GM23248 (cell line): ENCODE results near the gene NOBOX. TPM values are rescaled to one million over a fixed set of nuclear protein-coding genes. Genes with fewer than 3 reads are reported as not detected.

Experiments
- DNase-seq: peaks from one replicate; pipeline ENCODE4 v3.0.0-alpha.2; 2015
- H2AFZ ChIP-seq: fragments of 200-600 bp; sonication (generic); 2 replicates; pipeline ENCODE4 v1.6.1; 2016; ENCODE audit warnings: antibody characterized with exemption
- H3F3A ChIP-seq: fragments of 200-600 bp; sonication (generic); 2 replicates; pipeline ENCODE4 v1.6.1; 2016; ENCODE audit warnings: mild to moderate bottlenecking, antibody characterized with exemption, mixed run types; ENCODE audit not compliant: insufficient read depth
- H3K27ac ChIP-seq: fragments of 200-600 bp; sonication (generic); 2 replicates; pipeline ENCODE4 v1.5.1; 2016; ENCODE audit warnings: mild to moderate bottlenecking
- H3K27me3 ChIP-seq: fragments of 200-600 bp; sonication (generic); replicated peaks from 2 replicates; pipeline ENCODE4 v1.6.1; 2016; ENCODE audit warnings: mild to moderate bottlenecking; ENCODE audit not compliant: insufficient read depth
- H3K36me3 ChIP-seq: fragments of 200-600 bp; sonication (generic); 2 replicates; pipeline ENCODE4 v1.6.1; 2016; ENCODE audit warnings: low read depth, mild to moderate bottlenecking
- H3K4me1 ChIP-seq: fragments of 200-600 bp; sonication (generic); 2 replicates; pipeline ENCODE4 v1.6.1; 2016; ENCODE audit warnings: mild to moderate bottlenecking; ENCODE audit not compliant: insufficient read depth
- H3K4me2 ChIP-seq: fragments of 200-600 bp; sonication (generic); one replicate; pipeline ENCODE4 v1.6.1; 2016; ENCODE audit warnings: mild to moderate bottlenecking; ENCODE audit not compliant: unreplicated experiment
- H3K4me3 ChIP-seq: fragments of 200-600 bp; sonication (generic); 2 replicates; pipeline ENCODE4 v1.5.1; 2016; ENCODE audit warnings: mild to moderate bottlenecking
- H3K79me2 ChIP-seq: fragments of 200-600 bp; sonication (generic); 2 replicates; pipeline ENCODE4 v1.6.1; 2016; ENCODE audit warnings: mild to moderate bottlenecking; ENCODE audit not compliant: insufficient read depth
- H3K9ac ChIP-seq: fragments of 200-600 bp; sonication (generic); 2 replicates; pipeline ENCODE4 v1.6.1; 2016; ENCODE audit warnings: mild to moderate bottlenecking
- H3K9me2 ChIP-seq: fragments of 200-600 bp; sonication (generic); 2 replicates; pipeline ENCODE4 v1.6.1; 2016; ENCODE audit warnings: mixed run types, mild to moderate bottlenecking, moderate library complexity; ENCODE audit not compliant: insufficient read depth
- H3K9me3 ChIP-seq: fragments of 200-600 bp; sonication (generic); one replicate; pipeline ENCODE4 v1.6.1; 2017; ENCODE audit warnings: low read depth
- H4K20me1 ChIP-seq: fragments of 200-600 bp; sonication (generic); 2 replicates; pipeline ENCODE4 v1.6.0; 2016; ENCODE audit not compliant: insufficient read depth
- EZH2 ChIP-seq: fragments of 200-600 bp; sonication (generic); IDR thresholded peaks from 2 replicates; pipeline ENCODE4 v1.6.1; 2018; ENCODE audit warnings: antibody characterized with exemption, mild to moderate bottlenecking; ENCODE audit not compliant: insufficient read depth, poor library complexity, severe bottlenecking
- EZH2phosphoT487 ChIP-seq: fragments of 200-600 bp; sonication (generic); IDR thresholded peaks from 2 replicates; pipeline ENCODE4 v1.6.1; 2018; ENCODE audit warnings: antibody characterized with exemption, moderate library complexity, mild to moderate bottlenecking, low read depth; ENCODE audit not compliant: insufficient read depth
- WGBS, 2 experiments: methylation state at CpG; one replicate each; pipeline ENCODE4 v1.1.6; 2015 to 2017; ENCODE audit warnings: low lambda C conversion rate in 2 of 2, low coverage in 1 of 2; ENCODE audit errors: missing lambda C conversion rate in 2 of 2; 5-methylcytosine and 5-hydroxymethylcytosine counted together
- in situ Hi-C: fragments of 300-500 bp; cut with MboI; formaldehyde crosslinking; loops from 2 replicates; pipeline ENCODE4 v1.15.0; 2020
- polyA plus RNA-seq: library from polyadenylated mRNA; unstranded; fragments of >200 nt; fragmentation: Nextera tagmentation; extraction: Ambion mirVana; gene quantifications from 2 replicates; pipeline ENCODE4 v1.2.1, GENCODE V29; 2016
- total RNA-seq: library from RNA; depleted of rRNA; stranded (reverse); fragments of >200 nt; shearing (Covaris generic); gene quantifications from 2 replicates; pipeline ENCODE4 v1.2.3, GENCODE V29; 2014; rRNA removed

The NOBOX gene
- total RNA-seq (not detected in 2 replicates), polyA plus RNA-seq (not detected in 2 replicates)

GRCh38 chr7:144403649-144404061, at the start of gene NOBOX:
Gene NOBOX (minus strand): TSS chr7:144403693.
- no peaks in the 10 kb centered on the region for H3K36me3 ChIP-seq
- H3K4me2 ChIP-seq, result no peak within 1 kb of the TSS
- H3K9ac ChIP-seq, result no peak within 1 kb of the TSS
- no peaks in the 10 kb centered on the region for H3F3A ChIP-seq
- no peak for DNase-seq
- H3K9me2 ChIP-seq, result no peaks in the 10 kb centered on the region
- H3K4me3 ChIP-seq, result no peak within 1 kb of the TSS
- H3K9me3 ChIP-seq, result no peaks in the 10 kb centered on the region
- 78 to 82% methylated on average over 14 to 35 of the region's 39 CpGs for WGBS, 2 experiments
- no peak within 1 kb of the TSS for H2AFZ ChIP-seq
- H3K4me1 ChIP-seq, result no peaks in the 10 kb centered on the region
- no peaks in the 10 kb centered on the region for H3K79me2 ChIP-seq
- H4K20me1 ChIP-seq, result no peaks in the 10 kb centered on the region
- in situ Hi-C loops, result no loop called here
- no peak within 1 kb of the TSS for H3K27ac ChIP-seq
- TF ChIP-seq EZH2, result no peak
- no peak for TF ChIP-seq EZH2phosphoT487
- no peaks in the 10 kb centered on the region for H3K27me3 ChIP-seq

DNA sequence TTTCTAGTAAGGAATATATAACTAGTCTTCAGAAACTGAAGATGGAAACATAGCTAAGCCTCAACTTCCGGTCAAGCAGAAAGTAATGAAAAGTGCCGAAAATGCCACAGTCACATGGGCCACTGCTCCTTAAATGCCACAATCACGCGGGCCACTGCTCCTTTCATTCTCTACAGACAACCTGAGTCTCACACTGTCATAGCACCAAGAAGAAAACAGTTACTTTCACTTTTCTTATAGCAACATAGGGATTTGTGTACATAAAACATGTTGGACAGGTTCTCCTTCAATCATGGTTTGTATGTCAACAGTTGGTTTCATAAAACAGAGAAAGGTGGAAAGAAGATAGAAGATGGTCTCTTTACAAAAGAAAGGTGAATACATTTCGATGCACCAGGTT, 48.6 kb upstream of the NOBOX start:
- H3F3A ChIP-seq, result no peaks in the 10 kb centered on the region
- H3K36me3 ChIP-seq, result no peaks in the 10 kb centered on the region
- H3K27me3 ChIP-seq, result no peaks in the 10 kb centered on the region
- in situ Hi-C loops, result no loop called here
- DNase-seq, result no peak
- WGBS, 2 experiments, result 68% methylated on average over 5 of the region's 5 CpGs
- no peaks in the 10 kb centered on the region for H3K79me2 ChIP-seq
- no peaks in the 10 kb centered on the region for H3K9me2 ChIP-seq
- H3K9ac ChIP-seq, result no peak overlapping the region
- H3K4me2 ChIP-seq, result no peak overlapping the region
- H3K9me3 ChIP-seq, result no peaks in the 10 kb centered on the region
- no peaks in the 10 kb centered on the region for H3K4me1 ChIP-seq
- H2AFZ ChIP-seq, result no peak overlapping the region
- H3K27ac ChIP-seq, result no peak overlapping the region
- no peak for TF ChIP-seq EZH2
- TF ChIP-seq EZH2phosphoT487, result no peak
- no peak overlapping the region for H3K4me3 ChIP-seq
- no peaks in the 10 kb centered on the region for H4K20me1 ChIP-seq

DNA sequence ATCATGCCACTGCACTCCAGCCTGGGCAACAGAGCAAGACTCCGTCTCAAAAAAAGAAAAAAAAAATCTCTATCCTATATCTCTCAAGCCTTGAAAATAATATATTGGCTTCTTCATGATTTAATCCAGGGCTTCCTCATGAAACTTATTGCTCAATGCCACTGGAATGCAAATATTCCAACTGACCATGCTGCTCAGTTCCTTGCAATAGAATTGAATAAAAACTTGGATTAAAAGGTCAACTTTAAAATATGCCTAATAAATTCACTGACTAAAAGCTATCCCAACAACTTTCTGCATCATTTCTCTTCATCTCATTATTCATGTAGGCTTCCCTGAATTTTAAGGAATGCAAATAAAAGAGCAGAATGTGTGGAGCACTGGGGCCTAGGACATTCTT, 42.1 kb upstream of the NOBOX start:
- no peak overlapping the region for H2AFZ ChIP-seq
- 56 to 57% methylated on average over 1 of the region's 1 CpG for WGBS, 2 experiments
- no peaks in the 10 kb centered on the region for H3K9me3 ChIP-seq
- H3K27ac ChIP-seq, result no peak overlapping the region
- no peaks in the 10 kb centered on the region for H3K27me3 ChIP-seq
- DNase-seq, result peak; percentile 13
- H3F3A ChIP-seq, result no peaks in the 10 kb centered on the region
- H3K4me3 ChIP-seq, result no peak overlapping the region
- H4K20me1 ChIP-seq, result no peaks in the 10 kb centered on the region
- in situ Hi-C loops, result no loop called here
- H3K79me2 ChIP-seq, result no peaks in the 10 kb centered on the region
- H3K4me1 ChIP-seq, result no peaks in the 10 kb centered on the region
- H3K9me2 ChIP-seq, result no peaks in the 10 kb centered on the region
- no peak overlapping the region for H3K4me2 ChIP-seq
- H3K36me3 ChIP-seq, result no peaks in the 10 kb centered on the region
- no peak overlapping the region for H3K9ac ChIP-seq
- no peak for TF ChIP-seq EZH2
- TF ChIP-seq EZH2phosphoT487, result no peak

DNA sequence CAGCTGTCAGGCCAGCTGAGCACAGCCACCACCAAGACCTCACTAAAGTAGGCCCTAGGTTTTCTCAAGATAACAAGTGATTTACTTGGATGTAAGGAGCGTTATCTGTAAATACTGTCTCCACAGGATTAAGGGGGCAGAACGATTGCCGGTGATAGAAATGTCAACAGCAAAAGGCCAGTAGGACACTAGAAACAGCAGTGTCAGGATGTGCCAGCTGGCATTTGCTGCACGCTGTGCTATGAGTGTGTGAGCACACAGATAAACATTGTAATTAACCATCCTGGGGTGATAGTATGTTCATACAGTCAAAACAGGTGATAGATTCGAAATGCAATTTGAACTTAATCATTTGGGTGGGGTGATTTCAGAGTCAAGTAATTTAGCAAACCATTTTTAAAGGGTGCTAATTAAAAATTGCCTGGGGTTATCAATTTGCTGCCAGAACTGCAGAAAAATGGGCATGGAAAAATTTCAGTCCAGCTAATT, 36.3 kb upstream of the NOBOX start:
- Histone ChIP-seq H3K9me2 (no peaks in the 10 kb centered on the region), H3K27me3 (no peaks in the 10 kb centered on the region), H2AFZ (no peak overlapping the region), H3K9me3 (no peaks in the 10 kb centered on the region), H3K9ac (no peak overlapping the region), H3K4me2 (no peak overlapping the region), H3K36me3 (no peaks in the 10 kb centered on the region), H3K4me3 (no peak overlapping the region), H3K79me2 (no peaks in the 10 kb centered on the region), H4K20me1 (no peaks in the 10 kb centered on the region), H3K27ac (no peak overlapping the region), H3K4me1 (no peaks in the 10 kb centered on the region), H3F3A (no peaks in the 10 kb centered on the region)
- in situ Hi-C loops, result no loop called here
- DNase-seq, result no peak
- 67 to 68% methylated on average over 5 of the region's 5 CpGs for WGBS, 2 experiments
- no peak for TF ChIP-seq EZH2

- Histone ChIP-seq H3K9me2 (no peaks in the 10 kb centered on the region), H3K4me3 (no peak overlapping the region), H3K79me2 (no peaks in the 10 kb centered on the region), H4K20me1 (no peaks in the 10 kb centered on the region), H3F3A (no peaks in the 10 kb centered on the region), H3K27ac (no peak overlapping the region), H3K4me1 (no peaks in the 10 kb centered on the region), H3K9me3 (no peaks in the 10 kb centered on the region), H2AFZ (no peak overlapping the region), H3K27me3 (no peaks in the 10 kb centered on the region), H3K4me2 (no peak overlapping the region), H3K36me3 (no peaks in the 10 kb centered on the region), H3K9ac (no peak overlapping the region)
- DNase-seq, result no peak
- in situ Hi-C loops, result no loop called here
- TF ChIP-seq EZH2phosphoT487 (no peak), EZH2 (no peak)
- 64 to 73% methylated on average over 3 of the region's 3 CpGs for WGBS, 2 experiments
Measured at GRCh38 chr7:144438759-144439158, 35.3 kb upstream of the NOBOX start.
